Tibial artery (tissue), 4 donors: ENCODE measurements around the gene MAP2K4.

Source experiments
- DNase-seq, 2 donors: peaks; one replicate each; pipeline ENCODE4 v3.0.0-alpha.2; 2019
- H3K27ac ChIP-seq, 2 donors: fragments of 200-600 bp; sonication (generic) in 1 of 2; 1 replicate in 1 of 2; 2 replicates in 1 of 2; pipeline ENCODE4 v1.5.1; 2018 to 2019; ENCODE audit warnings: mild to moderate bottlenecking in 1 of 2
- H3K27me3 ChIP-seq, 2 donors: fragments of 200-600 bp; sonication (generic) in 1 of 2; one replicate each; pipeline versions ENCODE4 v1.5.1 to v1.6.0; 2016 to 2019
- H3K36me3 ChIP-seq, 3 donors: fragments of 200-600 bp; sonication (generic) in 2 of 3; one replicate each; pipeline ENCODE4 v1.5.1; 2016 to 2019; ENCODE audit warnings: mild to moderate bottlenecking in 2 of 3
- H3K4me1 ChIP-seq, 4 donors: fragments of 200-600 bp; sonication (generic) in 2 of 4; 1 replicate in 3 of 4; 2 replicates in 1 of 4; pipeline ENCODE4 v1.5.1; 2016 to 2019
- H3K4me3 ChIP-seq, 2 donors: fragments of 200-600 bp; sonication (generic) in 1 of 2; 1 replicate in 1 of 2; 2 replicates in 1 of 2; pipeline ENCODE4 v1.5.1; 2018 to 2019; ENCODE audit warnings: mild to moderate bottlenecking in 2 of 2
- H3K9me3 ChIP-seq, 3 donors: fragments of 200-600 bp; sonication (generic) in 1 of 3; one replicate each; pipeline ENCODE4 v1.5.1; 2016 to 2019
- CTCF ChIP-seq, 2 experiments: fragments of 200-600 bp in 1 of 2; fragments of 450-650 bp in 1 of 2; IDR thresholded peaks; one replicate each; pipeline ENCODE4 v1.5.1; 2017 to 2019; ENCODE audit warnings: antibody characterized with exemption in 2 of 2, mild to moderate bottlenecking in 1 of 2, moderate library complexity in 1 of 2
- intact Hi-C: fragments of 100-400 bp; cut with DNase I; formaldehyde crosslinking; loops from one replicate; pipeline ENCODE4 v1.15.0; 2023; ENCODE audit warnings: low total_unique reads

MAP2K4 gene

GRCh38 chr17:12127177-12127576 is 106.5 kb downstream of the MAP2K4 start:
- peaks cover 50 to 55% (median 54%) of the 10 kb centered on the region in 3 donors for H3K36me3 ChIP-seq
- peaks cover 0 to 6% (median 2%) of the 10 kb centered on the region in 4 donors for H3K4me1 ChIP-seq
- H3K27me3 ChIP-seq, result no peaks in the 10 kb centered on the region
- no peak overlapping the region for H3K4me3 ChIP-seq
- H3K9me3 ChIP-seq, result no peaks in the 10 kb centered on the region
- no peak overlapping the region for H3K27ac ChIP-seq
- intact Hi-C loops, result no loop called here
- DNase-seq, result no peak
- no peak for TF ChIP-seq CTCF (IDR thresholded peaks at IDR 0.05)

- H3K27ac ChIP-seq, result no peak overlapping the region
- no peak overlapping the region for H3K4me3 ChIP-seq
- H3K4me1 ChIP-seq, result peaks cover 0 to 2% (median 0%) of the 10 kb centered on the region in 4 donors
- peaks cover 50 to 59% (median 56%) of the 10 kb centered on the region in 3 donors for H3K36me3 ChIP-seq
- no peaks in the 10 kb centered on the region for H3K9me3 ChIP-seq
- no peaks in the 10 kb centered on the region for H3K27me3 ChIP-seq
- DNase-seq, result no peak
- intact Hi-C loops, result no loop called here
- no peak for TF ChIP-seq CTCF (IDR thresholded peaks at IDR 0.05)
These were observed 107.0 kb downstream of the MAP2K4 start for GRCh38 chr17:12127667-12128066.

DNA sequence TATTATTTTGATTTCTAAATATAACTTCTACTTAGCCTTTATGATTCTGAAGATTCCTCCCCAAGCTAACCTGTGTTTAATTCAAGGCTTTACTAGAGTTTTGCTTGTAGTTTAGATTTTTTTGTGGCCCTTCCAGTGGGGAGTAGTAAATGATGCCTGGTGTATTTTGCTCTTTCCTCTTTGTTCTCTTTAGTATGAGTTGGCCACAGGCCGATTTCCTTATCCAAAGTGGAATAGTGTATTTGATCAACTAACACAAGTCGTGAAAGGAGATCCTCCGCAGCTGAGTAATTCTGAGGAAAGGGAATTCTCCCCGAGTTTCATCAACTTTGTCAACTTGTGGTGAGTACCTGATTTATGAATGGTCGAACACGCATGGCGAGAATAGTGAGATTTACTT is 108.3 kb downstream of the MAP2K4 start:
- peaks cover 50 to 64% (median 59%) of the 10 kb centered on the region in 3 donors for H3K36me3 ChIP-seq
- no peak for DNase-seq

DNA sequence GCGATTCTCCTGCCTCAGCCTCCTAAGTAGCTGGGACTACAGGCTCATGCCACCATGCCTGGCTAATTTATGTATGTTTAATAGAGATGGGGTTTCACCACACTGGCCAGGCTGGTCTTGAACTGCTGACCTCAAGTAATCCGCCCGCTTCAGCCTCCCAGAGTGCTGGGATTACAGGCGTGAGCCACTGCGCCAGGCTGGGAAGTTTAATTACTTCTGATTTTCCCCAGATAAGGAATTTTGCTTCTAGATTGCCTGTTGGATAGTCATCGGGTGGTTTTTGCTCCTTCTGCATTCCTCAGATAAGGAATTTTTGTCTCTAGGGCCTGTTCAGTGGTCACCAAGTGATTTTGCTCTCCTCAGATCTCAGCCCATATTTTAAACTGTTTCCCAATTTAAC is 112.5 kb downstream of the MAP2K4 start:
- peaks cover 0 to 6% (median 0%) of the 10 kb centered on the region in 4 donors for H3K4me1 ChIP-seq
- H3K27ac ChIP-seq, result no peak overlapping the region
- H3K4me3 ChIP-seq, result no peak overlapping the region
- no peaks in the 10 kb centered on the region for H3K27me3 ChIP-seq
- intact Hi-C loops, result no loop called here
- peaks cover 29 to 67% (median 36%) of the 10 kb centered on the region in 3 donors for H3K36me3 ChIP-seq
- peaks cover 0 to 9% (median 0%) of the 10 kb centered on the region in 3 donors for H3K9me3 ChIP-seq
- TF ChIP-seq CTCF (IDR thresholded peaks at IDR 0.05), result no peak
- DNase-seq, result no peak

More for the DNA sequence above, 108.3 kb downstream of the MAP2K4 start:
- Histone ChIP-seq H3K4me1 (peaks cover 0 to 6% (median 0%) of the 10 kb centered on the region in 4 donors), H3K27me3 (no peaks in the 10 kb centered on the region), H3K27ac (no peak overlapping the region), H3K9me3 (no peaks in the 10 kb centered on the region), H3K4me3 (no peak overlapping the region)
- intact Hi-C loops, result no loop called here
- no peak for TF ChIP-seq CTCF (IDR thresholded peaks at IDR 0.05)

DNA sequence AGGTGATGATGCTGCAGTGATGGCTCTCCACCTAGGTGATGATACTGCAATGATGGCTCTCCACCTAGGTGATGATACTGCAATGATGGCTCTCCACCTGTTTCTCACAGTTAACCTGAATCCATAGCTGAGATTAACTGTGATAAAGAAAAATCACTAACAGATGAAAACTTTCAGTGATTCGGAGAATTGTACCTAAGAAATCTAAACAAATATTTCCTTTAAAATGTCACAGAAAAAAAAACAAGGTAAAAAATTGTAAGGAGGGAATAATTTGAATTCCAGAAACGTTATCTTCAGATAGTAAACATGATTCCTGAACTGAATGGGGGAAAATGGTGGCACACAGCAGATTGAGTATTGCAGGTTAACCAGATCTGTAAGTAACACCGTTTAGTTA is 113.4 kb downstream of the MAP2K4 start:
- no peak overlapping the region for H3K4me3 ChIP-seq
- H3K4me1 ChIP-seq, result peaks cover 0 to 6% (median 0%) of the 10 kb centered on the region in 4 donors
- TF ChIP-seq CTCF (IDR thresholded peaks at IDR 0.05), result no peak
- H3K27me3 ChIP-seq, result no peaks in the 10 kb centered on the region
- peaks cover 0 to 10% (median 0%) of the 10 kb centered on the region in 3 donors for H3K9me3 ChIP-seq
- no peak for DNase-seq
- intact Hi-C loops, result no loop called here
- no peak overlapping the region for H3K27ac ChIP-seq
- peaks cover 29 to 71% (median 32%) of the 10 kb centered on the region in 3 donors for H3K36me3 ChIP-seq

DNA sequence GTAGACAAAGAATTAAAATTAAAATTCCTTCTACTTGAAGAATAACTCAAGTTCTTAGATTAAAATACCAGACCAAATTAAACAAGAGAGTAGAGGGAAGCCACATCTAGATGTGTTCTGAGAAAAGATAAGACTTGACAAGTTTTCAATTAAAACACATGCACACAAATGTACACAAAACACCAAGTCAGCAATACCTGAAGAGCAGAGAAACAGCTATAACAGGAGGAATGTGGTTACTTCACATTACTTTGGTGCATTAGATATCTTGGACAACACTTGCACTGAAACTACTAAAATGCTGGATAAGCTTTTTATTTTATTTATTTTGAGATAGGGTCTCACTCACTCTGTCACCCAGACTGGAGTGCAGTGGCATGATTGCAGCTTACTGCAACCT is 113.9 kb downstream of the MAP2K4 start:
- intact Hi-C loops, result no loop called here
- Histone ChIP-seq H3K4me1 (peaks cover 0 to 6% (median 0%) of the 10 kb centered on the region in 4 donors), H3K9me3 (peaks cover 0 to 10% (median 0%) of the 10 kb centered on the region in 3 donors), H3K36me3 (peaks cover 27 to 69% (median 29%) of the 10 kb centered on the region in 3 donors), H3K4me3 (no peak overlapping the region), H3K27me3 (no peaks in the 10 kb centered on the region), H3K27ac (no peak overlapping the region)
- no peak for DNase-seq
- no peak for TF ChIP-seq CTCF (IDR thresholded peaks at IDR 0.05)
